ENCODE results near the gene NFILZ.

- no peak for TF ChIP-seq POLR2A (IDR thresholded peaks at IDR 0.05; ENCODE audit: control extremely low read depth in 1 of 2, low read depth in 2 of 2, low read length in 2 of 2)
- no peak for TF ChIP-seq EGR1 (IDR thresholded peaks at IDR 0.05; ENCODE audit: borderline replicate concordance, low read depth, low read length)
- TF ChIP-seq CTCF (IDR thresholded peaks at IDR 0.05; ENCODE audit: control extremely low read depth in 1 of 3, insufficient read depth in 1 of 3, low read depth in 1 of 3, low read length in 3 of 3), result peak; percentile 86 to 93 (median 90)
- TF ChIP-seq POLR2AphosphoS5 (IDR thresholded peaks at IDR 0.05; ENCODE audit: low read depth, low read length), result no peak
- TF ChIP-seq SP1 (IDR thresholded peaks at IDR 0.05; ENCODE audit: low read depth, low read length), result no peak
- no peak for TF ChIP-seq RXRA (IDR thresholded peaks at IDR 0.05; ENCODE audit: insufficient read depth, low read depth, low read length)
Observed at GRCh38 chr19:8615813-8616596, 14.4 kb upstream of the NFILZ start.

Measured in H1 (cell line).